SK-N-DZ (cell line): ENCODE data around the gene NIPAL3.
A peak's percentile ranks its signal among the peaks of the same experiment; 100 is the strongest.
"Not testable (repeated sequence)": the region's sequence is repeated elsewhere in the genome, so short reads cannot be mapped to it uniquely, and the experiment has no call there.

Experiments
- DNase-seq: peaks from one replicate; pipeline ENCODE4 v3.0.0-alpha.2; 2015; ENCODE audit warnings: low spot score

The NIPAL3 gene

GRCh38 chr1:24488159-24488558 lies 72.6 kb downstream of the NIPAL3 start:
- not testable (repeated sequence) for DNase-seq

GRCh38 chr1:24489674-24490073 lies 74.1 kb downstream of the NIPAL3 start:
- no peak for DNase-seq

- DNase-seq, result no peak
Observed at GRCh38 chr1:24490101-24490781, 74.6 kb downstream of the NIPAL3 start.

GRCh38 chr1:24491577-24492360 lies 76.2 kb downstream of the NIPAL3 start:
- no peak for DNase-seq

- DNase-seq, result not testable (repeated sequence)
Observed at GRCh38 chr1:24492935-24493334, 77.3 kb downstream of the NIPAL3 start.

- no peak for DNase-seq
Observed at GRCh38 chr1:24493785-24494184, 78.2 kb downstream of the NIPAL3 start.

GRCh38 chr1:24498589-24498988 lies 83.0 kb downstream of the NIPAL3 start:
- DNase-seq, result no peak

GRCh38 chr1:24500448-24501048 lies 84.9 kb downstream of the NIPAL3 start:
- DNase-seq, result no peak

- DNase-seq, result no peak
Observed at GRCh38 chr1:24501371-24502064, 85.9 kb downstream of the NIPAL3 start.

- DNase-seq, result no peak
Observed at GRCh38 chr1:24502065-24502708, 86.6 kb downstream of the NIPAL3 start.

GRCh38 chr1:24502709-24503058 lies 87.1 kb downstream of the NIPAL3 start, which contains the start of gene RCAN3:
Gene RCAN3 (plus strand): TSS chr1:24502836. CDS start chr1:24514373, 11,537 bp downstream.
- DNase-seq, result peak; percentile 41

- no peak for DNase-seq
Observed at GRCh38 chr1:24503059-24503751, 87.6 kb downstream of the NIPAL3 start.

- no peak for DNase-seq
Observed at GRCh38 chr1:24503870-24504523, 88.4 kb downstream of the NIPAL3 start.

GRCh38 chr1:24504560-24504959 lies 89.0 kb downstream of the NIPAL3 start:
- no peak for DNase-seq

GRCh38 chr1:24505816-24506215 lies 90.2 kb downstream of the NIPAL3 start:
- DNase-seq, result no peak

GRCh38 chr1:24506691-24507381 lies 91.2 kb downstream of the NIPAL3 start:
- no peak for DNase-seq

GRCh38 chr1:24507405-24507804 lies 91.8 kb downstream of the NIPAL3 start:
- no peak for DNase-seq

- no peak for DNase-seq
Observed at GRCh38 chr1:24508911-24509310, 93.3 kb downstream of the NIPAL3 start.

- DNase-seq, result no peak
Observed at GRCh38 chr1:24513706-24514105, 98.1 kb downstream of the NIPAL3 start.

GRCh38 chr1:24514946-24515345 lies 99.3 kb downstream of the NIPAL3 start:
- no peak for DNase-seq
